Measurements from ENCODE around the gene SYNCRIP. TPM values are rescaled to one million over a fixed set of nuclear protein-coding genes. Genes with fewer than 3 reads are reported as not detected.
A peak's percentile ranks its signal among the peaks of the same experiment; 100 is the strongest.
"Not testable (repeated sequence)": the region's sequence is repeated elsewhere in the genome, so short reads cannot be mapped to it uniquely, and the experiment has no call there.

Gene SYNCRIP
- total and polyA plus RNA-seq, 7 experiments from 2014 or later = 69.8 to 131 (median 82.2) TPM

DNA sequence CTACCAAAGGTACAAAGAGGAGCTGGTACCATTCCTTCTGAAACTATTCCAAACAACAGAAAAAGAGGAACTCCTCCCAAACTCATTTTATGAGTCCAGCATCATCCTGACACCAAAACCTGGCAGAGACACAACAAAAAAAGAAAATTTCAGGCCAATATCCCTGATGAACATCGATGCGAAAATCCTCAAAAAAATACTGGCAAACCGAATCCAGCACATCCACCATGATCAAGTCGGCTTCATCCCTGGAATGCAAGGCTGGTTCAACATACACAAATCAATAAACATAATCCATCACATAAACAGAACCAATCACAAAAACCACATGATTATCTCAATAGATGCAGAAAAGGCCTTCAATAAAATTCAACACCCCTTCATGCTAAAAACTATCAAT lies 59.9 kb downstream of the SYNCRIP start:
- ATAC-seq; DNase-seq; POLR2A ChIA-PET; H3K4me1 ChIP-seq (ENCODE audit: control insufficient read depth in 2 of 2, insufficient read depth in 2 of 2, low read length in 2 of 2); H3K27me3 Mint-ChIP-seq; H3K9me3 ChIP-seq (ENCODE audit: control insufficient read depth in 2 of 3, low read length in 3 of 3); H3K27ac Mint-ChIP-seq; intact Hi-C loops (cut with micrococcal nuclease); CTCF ChIA-PET; H3K4me3 ChIP-seq (ENCODE audit: low read length); H3K36me3 ChIP-seq (ENCODE audit: control insufficient read depth in 2 of 3, insufficient read depth in 3 of 3, low read length in 3 of 3); H3K27ac ChIP-seq (ENCODE audit: low read depth, low read length); H3K27me3 ChIP-seq (ENCODE audit: control insufficient read depth in 2 of 2, insufficient read depth in 2 of 2, low read length in 2 of 2): not testable (repeated sequence)
- Mint-ChIP-seq H3K4me3 (peak overlapping the region in 1 of 10 donors; percentile 1), H3K36me3 (peaks cover 31 to 65% (median 57%) of the 10 kb centered on the region in 5 donors), H3K4me1 (peaks cover 9 to 58% (median 36%) of the 10 kb centered on the region in 7 donors), H3K9me3 (peaks cover 4 to 46% (median 26%) of the 10 kb centered on the region in 11 donors)

- no peaks in the 10 kb centered on the region for H3K27me3 Mint-ChIP-seq
- Histone ChIP-seq H3K9me3 (ENCODE audit: control insufficient read depth in 2 of 3, low read length in 3 of 3) (no peaks in the 10 kb centered on the region), H3K4me3 (ENCODE audit: low read length) (no peak overlapping the region), H3K27ac (ENCODE audit: low read depth, low read length) (no peak overlapping the region), H3K27me3 (ENCODE audit: control insufficient read depth in 2 of 2, insufficient read depth in 2 of 2, low read length in 2 of 2) (no peaks in the 10 kb centered on the region), H3K36me3 (ENCODE audit: control insufficient read depth in 2 of 3, insufficient read depth in 3 of 3, low read length in 3 of 3) (no peaks in the 10 kb centered on the region), H3K4me1 (ENCODE audit: control insufficient read depth in 2 of 2, insufficient read depth in 2 of 2, low read length in 2 of 2) (no peaks in the 10 kb centered on the region)
- ATAC-seq (no peak), DNase-seq (no peak)
- H3K9me3 Mint-ChIP-seq = peaks cover 4 to 46% (median 26%) of the 10 kb centered on the region in 11 donors
- H3K27ac Mint-ChIP-seq = peak overlapping the region in 1 of 9 donors; percentile 4
- intact Hi-C loops (cut with micrococcal nuclease) = no loop called here
- ChIA-PET CTCF (interaction anchor here (0.7 kb wide), 1 partner anchor 96 kb away, joined by 3 read pairs; no protein-coding TSS in a partner anchor), POLR2A (no interaction called here)
- H3K4me3 Mint-ChIP-seq = peak overlapping the region in 2 of 10 donors; percentile 1 to 20
- H3K36me3 Mint-ChIP-seq = peaks cover 31 to 60% (median 52%) of the 10 kb centered on the region in 5 donors
- peaks cover 9 to 51% (median 31%) of the 10 kb centered on the region in 7 donors for H3K4me1 Mint-ChIP-seq
These were observed 61.1 kb downstream of the SYNCRIP start for GRCh38 chr6:85581572-85581971.

DNA sequence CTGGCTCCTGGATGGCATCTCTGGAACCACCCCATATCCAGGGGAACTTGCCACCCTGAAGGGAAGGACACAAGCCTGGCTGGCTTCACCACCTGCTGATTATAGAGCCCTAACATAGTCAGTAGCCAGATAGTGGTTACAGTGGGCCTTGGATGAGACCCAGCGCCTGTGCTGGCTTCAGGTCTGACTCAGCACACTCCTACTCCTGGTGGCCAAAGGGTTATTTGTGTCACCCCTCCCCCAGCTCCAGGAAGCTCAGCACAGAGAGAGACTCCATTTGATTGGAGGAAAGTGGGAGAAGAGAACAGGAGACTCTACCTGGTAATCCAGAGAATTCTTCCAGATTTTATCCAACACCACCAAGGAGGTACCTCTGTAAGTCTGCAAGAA lies 61.8 kb downstream of the SYNCRIP start:
- ATAC-seq = no peak

DNA sequence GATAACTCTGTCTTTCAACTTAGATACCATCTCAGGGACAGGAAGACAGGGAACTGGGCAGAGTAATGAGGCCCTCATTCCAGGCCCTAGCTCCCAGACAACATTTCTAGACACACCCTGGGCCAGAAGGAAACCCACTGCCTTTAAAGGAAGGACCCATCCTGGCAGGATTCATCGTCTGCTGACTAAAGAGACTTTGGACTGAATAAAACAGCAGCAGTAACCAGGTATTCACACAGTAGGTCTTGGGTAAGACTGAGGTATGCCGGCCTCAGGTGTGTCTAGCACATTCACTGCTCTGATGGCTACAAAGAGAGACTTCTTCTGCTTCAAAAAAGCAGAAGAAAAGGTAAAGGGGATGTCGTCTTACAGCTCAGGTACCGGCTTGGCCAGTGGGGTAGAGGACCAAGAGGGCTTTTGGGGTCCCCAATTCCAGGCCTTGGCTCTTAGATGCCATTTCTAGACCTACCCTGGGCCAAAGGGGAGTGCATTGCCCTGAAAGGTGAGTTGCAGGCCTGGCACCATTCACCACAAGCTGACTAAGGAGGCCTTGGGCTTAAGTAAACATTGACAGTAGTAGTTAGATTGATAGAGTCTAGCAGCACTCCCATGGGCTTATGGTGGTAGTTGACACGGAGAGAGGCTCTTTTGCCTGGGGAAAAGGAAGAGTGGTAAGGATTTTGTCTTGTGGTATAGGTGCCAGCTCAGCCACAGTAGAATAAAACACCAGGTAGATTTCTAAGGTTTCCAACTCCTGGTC lies 62.4 kb downstream of the SYNCRIP start:
- Mint-ChIP-seq H3K4me1 (peaks cover 13 to 47% (median 30%) of the 10 kb centered on the region in 7 donors), H3K9me3 (peaks cover 4 to 46% (median 26%) of the 10 kb centered on the region in 11 donors), H3K27me3 (no peaks in the 10 kb centered on the region), H3K27ac (no peak overlapping the region), H3K36me3 (peaks cover 29 to 52% (median 43%) of the 10 kb centered on the region in 5 donors), H3K4me3 (no peak overlapping the region)
- intact Hi-C loops (cut with micrococcal nuclease) = no loop called here
- Histone ChIP-seq H3K27ac (ENCODE audit: low read depth, low read length) (no peak overlapping the region), H3K36me3 (ENCODE audit: control insufficient read depth in 2 of 3, insufficient read depth in 3 of 3, low read length in 3 of 3) (peaks cover 0 to 3% (median 0%) of the 10 kb centered on the region in 3 experiments), H3K4me3 (ENCODE audit: low read length) (no peak overlapping the region), H3K27me3 (ENCODE audit: control insufficient read depth in 2 of 2, insufficient read depth in 2 of 2, low read length in 2 of 2) (no peaks in the 10 kb centered on the region), H3K9me3 (ENCODE audit: control insufficient read depth in 2 of 3, low read length in 3 of 3) (no peaks in the 10 kb centered on the region), H3K4me1 (ENCODE audit: control insufficient read depth in 2 of 2, insufficient read depth in 2 of 2, low read length in 2 of 2) (no peaks in the 10 kb centered on the region)
- DNase-seq (no peak), ATAC-seq (no peak)
- POLR2A ChIA-PET = interaction anchor here (1.0 kb wide), 1 partner anchor 14 kb away, joined by 3 read pairs; no protein-coding TSS in a partner anchor
- CTCF ChIA-PET = no interaction called here

More for the DNA sequence above, 61.8 kb downstream of the SYNCRIP start:
- no peaks in the 10 kb centered on the region for H3K4me1 ChIP-seq (ENCODE audit: control insufficient read depth in 2 of 2, insufficient read depth in 2 of 2, low read length in 2 of 2)
- H3K27ac Mint-ChIP-seq = no peak overlapping the region
- H3K9me3 Mint-ChIP-seq = peaks cover 4 to 46% (median 26%) of the 10 kb centered on the region in 11 donors
- H3K27me3 ChIP-seq (ENCODE audit: control insufficient read depth in 2 of 2, insufficient read depth in 2 of 2, low read length in 2 of 2) = no peaks in the 10 kb centered on the region
- intact Hi-C loops (cut with micrococcal nuclease) = no loop called here
- DNase-seq = no peak
- H3K27me3 Mint-ChIP-seq = no peaks in the 10 kb centered on the region
- H3K9me3 ChIP-seq (ENCODE audit: control insufficient read depth in 2 of 3, low read length in 3 of 3) = no peaks in the 10 kb centered on the region
- no peak overlapping the region for H3K4me3 ChIP-seq (ENCODE audit: low read length)
- peak overlapping the region in 1 of 10 donors; percentile 1 for H3K4me3 Mint-ChIP-seq
- peaks cover 31 to 58% (median 49%) of the 10 kb centered on the region in 5 donors for H3K36me3 Mint-ChIP-seq
- H3K27ac ChIP-seq (ENCODE audit: low read depth, low read length) = no peak overlapping the region
- POLR2A ChIA-PET = no interaction called here
- peaks cover 9 to 47% (median 28%) of the 10 kb centered on the region in 7 donors for H3K4me1 Mint-ChIP-seq
- CTCF ChIA-PET = no interaction called here
- H3K36me3 ChIP-seq (ENCODE audit: control insufficient read depth in 2 of 3, insufficient read depth in 3 of 3, low read length in 3 of 3) = no peaks in the 10 kb centered on the region

- Histone ChIP-seq H3K36me3 (ENCODE audit: control insufficient read depth in 2 of 3, insufficient read depth in 3 of 3, low read length in 3 of 3) (peaks cover 0 to 3% (median 0%) of the 10 kb centered on the region in 3 experiments), H3K9me3 (ENCODE audit: control insufficient read depth in 2 of 3, low read length in 3 of 3) (no peaks in the 10 kb centered on the region), H3K4me3 (ENCODE audit: low read length) (no peak overlapping the region), H3K27ac (ENCODE audit: low read depth, low read length) (no peak overlapping the region), H3K27me3 (ENCODE audit: control insufficient read depth in 2 of 2, insufficient read depth in 2 of 2, low read length in 2 of 2) (no peaks in the 10 kb centered on the region), H3K4me1 (ENCODE audit: control insufficient read depth in 2 of 2, insufficient read depth in 2 of 2, low read length in 2 of 2) (no peaks in the 10 kb centered on the region)
- ChIA-PET POLR2A (interaction anchor here (1.0 kb wide), 1 partner anchor 15 kb away, joined by 3 read pairs; no protein-coding TSS in a partner anchor), CTCF (no interaction called here)
- Mint-ChIP-seq H3K36me3 (peaks cover 23 to 45% (median 36%) of the 10 kb centered on the region in 5 donors), H3K4me3 (no peak overlapping the region), H3K27me3 (no peaks in the 10 kb centered on the region), H3K9me3 (peaks cover 4 to 38% (median 26%) of the 10 kb centered on the region in 11 donors), H3K4me1 (peaks cover 13 to 47% (median 30%) of the 10 kb centered on the region in 7 donors), H3K27ac (peak overlapping the region in 3 of 9 donors; percentile 9 to 76 (median 48))
- ATAC-seq (no peak), DNase-seq (no peak)
- intact Hi-C loops (cut with micrococcal nuclease) = no loop called here
These were observed 63.1 kb downstream of the SYNCRIP start for GRCh38 chr6:85579581-85579980.

- peaks cover 0 to 3% (median under 1%) of the 10 kb centered on the region in 3 experiments for H3K36me3 ChIP-seq (ENCODE audit: control insufficient read depth in 2 of 3, insufficient read depth in 3 of 3, low read length in 3 of 3)
- Mint-ChIP-seq H3K27ac (no peak overlapping the region), H3K4me1 (peaks cover 4 to 33% (median 13%) of the 10 kb centered on the region in 7 donors), H3K9me3 (peaks cover 0 to 7% (median 2%) of the 10 kb centered on the region in 11 donors), H3K36me3 (peaks cover 5 to 26% (median 13%) of the 10 kb centered on the region in 5 donors), H3K27me3 (no peaks in the 10 kb centered on the region), H3K4me3 (no peak overlapping the region)
- no peak overlapping the region for H3K27ac ChIP-seq (ENCODE audit: low read depth, low read length)
- ATAC-seq (no peak), DNase-seq (no peak)
- no peak overlapping the region for H3K4me3 ChIP-seq (ENCODE audit: low read length)
- H3K9me3 ChIP-seq (ENCODE audit: control insufficient read depth in 2 of 3, low read length in 3 of 3) = no peaks in the 10 kb centered on the region
- H3K4me1 ChIP-seq (ENCODE audit: control insufficient read depth in 2 of 2, insufficient read depth in 2 of 2, low read length in 2 of 2) = no peaks in the 10 kb centered on the region
- ChIA-PET CTCF (no interaction called here), POLR2A (no interaction called here)
- no peaks in the 10 kb centered on the region for H3K27me3 ChIP-seq (ENCODE audit: control insufficient read depth in 2 of 2, insufficient read depth in 2 of 2, low read length in 2 of 2)
- intact Hi-C loops (cut with micrococcal nuclease) = no loop called here
These were observed 66.2 kb downstream of the SYNCRIP start for GRCh38 chr6:85576476-85576875.

Measured in naive thymus-derived CD4-positive, alpha-beta T cell (primary cell).